Muscle of leg (tissue), 11 donors: ENCODE results near the gene MORN2. TPM values are rescaled to one million over a fixed set of nuclear protein-coding genes. Genes with fewer than 3 reads are reported as not detected.

Experiments used
- DNase-seq: peaks from one replicate; pipeline ENCODE4 v3.0.0; 2013
- H3K27ac ChIP-seq: one replicate; pipeline ENCODE4 v1.5.1; 2013; ENCODE audit warnings: mild to moderate bottlenecking, low read length, control low read depth
- H3K27me3 ChIP-seq: one replicate; pipeline ENCODE4 v1.6.1; 2013; ENCODE audit warnings: low read length; ENCODE audit not compliant: control insufficient read depth, insufficient read depth
- H3K36me3 ChIP-seq: one replicate; pipeline ENCODE4 v1.6.1; 2013; ENCODE audit warnings: low read length; ENCODE audit not compliant: control insufficient read depth, insufficient read depth
- H3K4me1 ChIP-seq: one replicate; pipeline ENCODE4 v1.6.1; 2013; ENCODE audit warnings: low read length; ENCODE audit not compliant: control insufficient read depth, insufficient read depth
- H3K4me3 ChIP-seq: one replicate; pipeline ENCODE4 v1.5.1; 2013; ENCODE audit warnings: low read length, control low read depth
- H3K9me3 ChIP-seq: replicated peaks from 2 replicates; pipeline ENCODE4 v1.6.1; 2013; ENCODE audit warnings: low read depth, low read length; ENCODE audit not compliant: control insufficient read depth
- WGBS: methylation state at CpG from one replicate; pipeline ENCODE4 v1.1.5; 2013; ENCODE audit warnings: missing lambda C conversion rate; ENCODE audit not compliant: insufficient coverage; 5-methylcytosine and 5-hydroxymethylcytosine counted together
- polyA plus RNA-seq, 8 donors: library from polyadenylated mRNA; unstranded; fragments of 120-200 nt; gene quantifications; one replicate each; pipeline versions ENCODE4 v1.2.1 to v1.2.3, GENCODE V29; 2013; ENCODE audit warnings: inconsistent platforms in 1 of 8, low replicate concordance in 1 of 8; ENCODE audit not compliant: insufficient read length in 8 of 8, insufficient read depth in 1 of 8
- total RNA-seq: library from RNA; stranded (reverse); fragments of 120-200 nt; gene quantifications from one replicate; pipeline ENCODE4 v1.2.4, GENCODE V29; 2013

MORN2 gene
- total and polyA plus RNA-seq, 9 donors = 10.5 to 15.4 (median 13.6) TPM

- no peak overlapping the region for H3K27ac ChIP-seq
- no peaks in the 10 kb centered on the region for H3K9me3 ChIP-seq
- no peaks in the 10 kb centered on the region for H3K27me3 ChIP-seq
- no peak overlapping the region for H3K4me3 ChIP-seq
- no peak for DNase-seq
- WGBS = no CpG with 5 or more reads among the region's 1 CpG
- H3K36me3 ChIP-seq = no peaks in the 10 kb centered on the region
- no peaks in the 10 kb centered on the region for H3K4me1 ChIP-seq
These were observed 34.1 kb downstream of the MORN2 start for GRCh38 chr2:38909872-38910271.

GRCh38 chr2:38911191-38911590, 35.4 kb downstream of the MORN2 start:
- Histone ChIP-seq H3K27me3 (no peaks in the 10 kb centered on the region), H3K36me3 (no peaks in the 10 kb centered on the region), H3K4me1 (no peaks in the 10 kb centered on the region), H3K4me3 (no peak overlapping the region), H3K27ac (no peak overlapping the region), H3K9me3 (no peaks in the 10 kb centered on the region)
- DNase-seq = no peak
- WGBS = no CpG with 5 or more reads among the region's 1 CpG

GRCh38 chr2:38912619-38913018, 36.8 kb downstream of the MORN2 start:
- H3K9me3 ChIP-seq = no peaks in the 10 kb centered on the region

GRCh38 chr2:38922389-38922788, 46.6 kb downstream of the MORN2 start:
- Histone ChIP-seq H3K27ac (no peak overlapping the region), H3K9me3 (no peaks in the 10 kb centered on the region), H3K4me1 (no peaks in the 10 kb centered on the region), H3K27me3 (no peaks in the 10 kb centered on the region), H3K4me3 (no peak overlapping the region), H3K36me3 (no peaks in the 10 kb centered on the region)
- 100% methylated on average over 1 of the region's 4 CpGs for WGBS
- DNase-seq = no peak

More at GRCh38 chr2:38912619-38913018, 36.8 kb downstream of the MORN2 start:
- WGBS = no CpG with 5 or more reads among the region's 1 CpG
- Histone ChIP-seq H3K27me3 (no peaks in the 10 kb centered on the region), H3K4me1 (no peaks in the 10 kb centered on the region), H3K36me3 (no peaks in the 10 kb centered on the region), H3K27ac (no peak overlapping the region), H3K4me3 (no peak overlapping the region)
- DNase-seq = no peak

GRCh38 chr2:38922902-38923301, 47.1 kb downstream of the MORN2 start:
- no peak overlapping the region for H3K27ac ChIP-seq
- no peak overlapping the region for H3K4me3 ChIP-seq
- H3K9me3 ChIP-seq = no peaks in the 10 kb centered on the region
- no CpG with 5 or more reads among the region's 2 CpGs for WGBS
- DNase-seq = no peak
- no peaks in the 10 kb centered on the region for H3K27me3 ChIP-seq
- no peaks in the 10 kb centered on the region for H3K4me1 ChIP-seq
- no peaks in the 10 kb centered on the region for H3K36me3 ChIP-seq

- Histone ChIP-seq H3K4me1 (no peaks in the 10 kb centered on the region), H3K9me3 (no peaks in the 10 kb centered on the region), H3K4me3 (no peak overlapping the region), H3K27me3 (no peaks in the 10 kb centered on the region), H3K36me3 (no peaks in the 10 kb centered on the region), H3K27ac (no peak overlapping the region)
- 57% methylated on average over 5 of the region's 9 CpGs for WGBS
- no peak for DNase-seq
These were observed 50.2 kb downstream of the MORN2 start for GRCh38 chr2:38925982-38926381.

- DNase-seq = no peak
- no CpG with 5 or more reads among the region's 2 CpGs for WGBS
- Histone ChIP-seq H3K9me3 (no peaks in the 10 kb centered on the region), H3K27ac (no peak overlapping the region), H3K36me3 (no peaks in the 10 kb centered on the region), H3K4me1 (no peaks in the 10 kb centered on the region), H3K4me3 (no peak overlapping the region), H3K27me3 (no peaks in the 10 kb centered on the region)
These were observed 54.8 kb downstream of the MORN2 start for GRCh38 chr2:38930600-38930999.

Other genes starting within 250 kb of the MORN2 start
- 12.7 TPM for gene GALM, start 209.9 kb upstream of the MORN2 start, total RNA-seq
- 10 to 100 TPM in 7 of 8 donors, 1 to 10 TPM in 1; 9.4 to 15.0 (median 12.4) TPM for gene GALM, start 209.9 kb upstream of the MORN2 start, polyA plus RNA-seq
- 92.9 TPM for gene SRSF7, start 124.6 kb upstream of the MORN2 start, total RNA-seq
- gene SRSF7, start 124.6 kb upstream of the MORN2 start, polyA plus RNA-seq = 100 to 1,000 TPM; 119 to 155 (median 122) TPM
- 16.5 TPM for gene GEMIN6, start 97.8 kb upstream of the MORN2 start, total RNA-seq
- 10 to 100 TPM; 11.8 to 16.7 (median 13.2) TPM for gene GEMIN6, start 97.8 kb upstream of the MORN2 start, polyA plus RNA-seq
- 20.6 TPM for gene DHX57, start within 50 bp of the MORN2 start, total RNA-seq
- gene DHX57, start within 50 bp of the MORN2 start, polyA plus RNA-seq = 10 to 100 TPM; 16.9 to 24.8 (median 19.8) TPM
- gene ARHGEF33, start 13.9 kb downstream of the MORN2 start, total RNA-seq = 0.71 TPM
- 1 to 10 TPM in 5 of 8 donors, under 1 TPM in 3; 0.80 to 2.2 (median 1.1) TPM for gene ARHGEF33, start 13.9 kb downstream of the MORN2 start, polyA plus RNA-seq
- 24.9 TPM for gene SOS1, start 245.1 kb downstream of the MORN2 start, total RNA-seq
- 10 to 100 TPM; 18.5 to 33.8 (median 24.7) TPM for gene SOS1, start 245.1 kb downstream of the MORN2 start, polyA plus RNA-seq